Measurements from ENCODE around the gene DNAJB11. TPM values are rescaled to one million over a fixed set of nuclear protein-coding genes. Genes with fewer than 3 reads are reported as not detected.

DNAJB11 gene
- total RNA-seq, 1 donor from 2014 or later: 71.2 TPM

- Mint-ChIP-seq H3K4me1 (ENCODE audit: unreplicated experiment) (peaks cover 25% of the 10 kb centered on the region), H3K27me3 (ENCODE audit: unreplicated experiment) (peaks cover 5% of the 10 kb centered on the region), H3K36me3 (ENCODE audit: low read depth, unreplicated experiment) (peaks cover 12% of the 10 kb centered on the region), H3K4me3 (ENCODE audit: unreplicated experiment) (peak overlapping the region; percentile 99), H3K27ac (ENCODE audit: unreplicated experiment) (peak overlapping the region; percentile 85), H3K9me3 (ENCODE audit: unreplicated experiment) (no peaks in the 10 kb centered on the region)
- no peak for TF ChIP-seq CTCF (IDR thresholded peaks at IDR 0.05; ENCODE audit: unreplicated experiment)
- no peak for DNase-seq (ENCODE audit: low spot score)
Measured at GRCh38 chr3:186569779-186570095, 783 bp upstream of the DNAJB11 start.

GRCh38 chr3:186570941-186571643 is 572 bp downstream of the DNAJB11 start:
- no peaks in the 10 kb centered on the region for H3K9me3 Mint-ChIP-seq (ENCODE audit: unreplicated experiment)
- peaks cover 12% of the 10 kb centered on the region for H3K36me3 Mint-ChIP-seq (ENCODE audit: low read depth, unreplicated experiment)
- H3K4me3 Mint-ChIP-seq (ENCODE audit: unreplicated experiment): peak overlapping the region; percentile 99
- no peak for TF ChIP-seq CTCF (IDR thresholded peaks at IDR 0.05; ENCODE audit: unreplicated experiment)
- H3K27me3 Mint-ChIP-seq (ENCODE audit: unreplicated experiment): peaks cover 5% of the 10 kb centered on the region
- no peak for DNase-seq (ENCODE audit: low spot score)
- H3K4me1 Mint-ChIP-seq (ENCODE audit: unreplicated experiment): peaks cover 24% of the 10 kb centered on the region
- peak overlapping the region; percentile 93 for H3K27ac Mint-ChIP-seq (ENCODE audit: unreplicated experiment)

GRCh38 chr3:186571644-186572013 is 1.1 kb downstream of the DNAJB11 start:
- no peak for DNase-seq (ENCODE audit: low spot score)
- Mint-ChIP-seq H3K27ac (ENCODE audit: unreplicated experiment) (peak overlapping the region; percentile 21), H3K27me3 (ENCODE audit: unreplicated experiment) (peaks cover 5% of the 10 kb centered on the region), H3K4me3 (ENCODE audit: unreplicated experiment) (peak overlapping the region; percentile 99), H3K36me3 (ENCODE audit: low read depth, unreplicated experiment) (peaks cover 8% of the 10 kb centered on the region), H3K4me1 (ENCODE audit: unreplicated experiment) (peaks cover 19% of the 10 kb centered on the region), H3K9me3 (ENCODE audit: unreplicated experiment) (no peaks in the 10 kb centered on the region)
- TF ChIP-seq CTCF (IDR thresholded peaks at IDR 0.05; ENCODE audit: unreplicated experiment): no peak

- no peak for TF ChIP-seq CTCF (IDR thresholded peaks at IDR 0.05; ENCODE audit: unreplicated experiment)
- no peaks in the 10 kb centered on the region for H3K4me1 Mint-ChIP-seq (ENCODE audit: unreplicated experiment)
- H3K27me3 Mint-ChIP-seq (ENCODE audit: unreplicated experiment): no peaks in the 10 kb centered on the region
- no peaks in the 10 kb centered on the region for H3K9me3 Mint-ChIP-seq (ENCODE audit: unreplicated experiment)
- no peak overlapping the region for H3K4me3 Mint-ChIP-seq (ENCODE audit: unreplicated experiment)
- no peaks in the 10 kb centered on the region for H3K36me3 Mint-ChIP-seq (ENCODE audit: low read depth, unreplicated experiment)
- DNase-seq (ENCODE audit: low spot score): no peak
- H3K27ac Mint-ChIP-seq (ENCODE audit: unreplicated experiment): no peak overlapping the region
Measured at GRCh38 chr3:186577521-186577920, 7.0 kb downstream of the DNAJB11 start.

- DNase-seq (ENCODE audit: low spot score): no peak
- Mint-ChIP-seq H3K36me3 (ENCODE audit: low read depth, unreplicated experiment) (peaks cover 11% of the 10 kb centered on the region), H3K4me1 (ENCODE audit: unreplicated experiment) (peaks cover 15% of the 10 kb centered on the region), H3K27me3 (ENCODE audit: unreplicated experiment) (peaks cover 3% of the 10 kb centered on the region), H3K4me3 (ENCODE audit: unreplicated experiment) (no peak overlapping the region), H3K27ac (ENCODE audit: unreplicated experiment) (no peak overlapping the region), H3K9me3 (ENCODE audit: unreplicated experiment) (no peaks in the 10 kb centered on the region)
- no peak for TF ChIP-seq CTCF (IDR thresholded peaks at IDR 0.05; ENCODE audit: unreplicated experiment)
Measured at GRCh38 chr3:186580785-186581184, 10.3 kb downstream of the DNAJB11 start.

Measured in endothelial cell (in vitro differentiated cells).